HEK293 (cell line): ENCODE measurements around the gene ME3.

ENCODE experiments used
- CTCF ChIP-seq: fragments of 450-650 bp; formaldehyde crosslinking; IDR thresholded peaks from 2 replicates; pipeline ENCODE4 v1.5.1; 2016; ENCODE audit warnings: missing biosample characterization, missing genetic modification characterization
- KLF1 ChIP-seq: fragments of 450-650 bp; formaldehyde crosslinking; IDR thresholded peaks from 2 replicates; pipeline ENCODE4 v1.5.1; 2016; ENCODE audit warnings: missing biosample characterization, missing genetic modification characterization
- PBX3 ChIP-seq: sonication (generic); formaldehyde crosslinking; IDR thresholded peaks from 2 replicates; pipeline ENCODE4 v1.8.1; 2022; ENCODE audit warnings: mild to moderate bottlenecking, moderate library complexity, missing genetic modification reagents
- REST ChIP-seq: fragments of 450-650 bp; formaldehyde crosslinking; IDR thresholded peaks from 2 replicates; pipeline ENCODE4 v1.5.1; 2016; ENCODE audit warnings: missing biosample characterization, missing genetic modification characterization
- YY1 ChIP-seq: fragments of 450-650 bp; formaldehyde crosslinking; IDR thresholded peaks from 2 replicates; pipeline ENCODE4 v1.5.1; 2018; ENCODE audit warnings: missing biosample characterization, missing genetic modification characterization
- ZNF114 ChIP-seq: fragments of 450-650 bp; formaldehyde crosslinking; IDR thresholded peaks from 2 replicates; pipeline ENCODE4 v1.5.0; 2017; ENCODE audit warnings: missing biosample characterization, missing genetic modification characterization
- ZNF274 ChIP-seq, 2 experiments: fragments of 200-500 bp in 1 of 2; fragments of 450-650 bp in 1 of 2; sonication (Bioruptor generic) in 1 of 2; formaldehyde crosslinking in 1 of 2; IDR thresholded peaks; 2 replicates each; pipeline versions ENCODE4 v1.5.1 to v1.6.1; 2014 to 2016; ENCODE audit warnings: borderline replicate concordance in 1 of 2, inconsistent platforms in 1 of 2, low read length in 1 of 2, missing biosample characterization in 1 of 2, missing genetic modification characterization in 1 of 2
- ZNF394 ChIP-seq: fragments of 450-650 bp; formaldehyde crosslinking; IDR thresholded peaks from 2 replicates; pipeline ENCODE4 v1.5.1; 2016; ENCODE audit warnings: missing biosample characterization, missing genetic modification characterization, mild to moderate bottlenecking, moderate library complexity, borderline replicate concordance
- ZNF426 ChIP-seq: fragments of 450-650 bp; formaldehyde crosslinking; IDR thresholded peaks from 2 replicates; pipeline ENCODE4 v1.5.1; 2017; ENCODE audit warnings: missing biosample characterization, missing genetic modification characterization, mild to moderate bottlenecking, inconsistent platforms, moderate library complexity
- ZNF530 ChIP-seq: fragments of 450-650 bp; formaldehyde crosslinking; IDR thresholded peaks from 2 replicates; pipeline ENCODE4 v1.5.1; 2016; ENCODE audit warnings: low read depth, missing biosample characterization, missing genetic modification characterization
- ZNF626 ChIP-seq: fragments of 450-650 bp; sonication (Bioruptor Pico); formaldehyde crosslinking; IDR thresholded peaks from 2 replicates; pipeline ENCODE4 v1.5.1; 2018; ENCODE audit warnings: missing biosample characterization, missing genetic modification characterization, inconsistent platforms
- ZNF629 ChIP-seq: fragments of 450-650 bp; formaldehyde crosslinking; IDR thresholded peaks from 2 replicates; pipeline ENCODE4 v1.5.1; 2017; ENCODE audit warnings: missing biosample characterization, missing genetic modification characterization

GRCh38 chr11:86625981-86626380 is 46.4 kb downstream of the ME3 start:
- TF ChIP-seq ZNF629 (no peak), CTCF (tag by site-specific recombination) (no peak), ZNF274 (IDR thresholded peaks at IDR 0.05; ENCODE audit: low read length) (no peak), ZNF274 (tag by site-specific recombination; IDR thresholded peaks at IDR 0.05; ENCODE audit: borderline replicate concordance) (no peak), YY1 (tag by site-specific recombination) (no peak), ZNF626 (tag by site-specific recombination) (no peak), ZNF426 (tag by site-specific recombination) (no peak), ZNF530 (tag by site-specific recombination) (no peak), PBX3 (no peak), ZNF394 (tag by site-specific recombination) (no peak), ZNF114 (tag by site-specific recombination) (no peak), KLF1 (tag by site-specific recombination) (no peak), REST (no peak)
